Measurements from ENCODE around the gene PLAC8. TPM values are rescaled to one million over a fixed set of nuclear protein-coding genes. Genes with fewer than 3 reads are reported as not detected.

PLAC8 gene
- polyA plus RNA-seq, 3 donors, result 114 to 626 (median 170) TPM

DNA sequence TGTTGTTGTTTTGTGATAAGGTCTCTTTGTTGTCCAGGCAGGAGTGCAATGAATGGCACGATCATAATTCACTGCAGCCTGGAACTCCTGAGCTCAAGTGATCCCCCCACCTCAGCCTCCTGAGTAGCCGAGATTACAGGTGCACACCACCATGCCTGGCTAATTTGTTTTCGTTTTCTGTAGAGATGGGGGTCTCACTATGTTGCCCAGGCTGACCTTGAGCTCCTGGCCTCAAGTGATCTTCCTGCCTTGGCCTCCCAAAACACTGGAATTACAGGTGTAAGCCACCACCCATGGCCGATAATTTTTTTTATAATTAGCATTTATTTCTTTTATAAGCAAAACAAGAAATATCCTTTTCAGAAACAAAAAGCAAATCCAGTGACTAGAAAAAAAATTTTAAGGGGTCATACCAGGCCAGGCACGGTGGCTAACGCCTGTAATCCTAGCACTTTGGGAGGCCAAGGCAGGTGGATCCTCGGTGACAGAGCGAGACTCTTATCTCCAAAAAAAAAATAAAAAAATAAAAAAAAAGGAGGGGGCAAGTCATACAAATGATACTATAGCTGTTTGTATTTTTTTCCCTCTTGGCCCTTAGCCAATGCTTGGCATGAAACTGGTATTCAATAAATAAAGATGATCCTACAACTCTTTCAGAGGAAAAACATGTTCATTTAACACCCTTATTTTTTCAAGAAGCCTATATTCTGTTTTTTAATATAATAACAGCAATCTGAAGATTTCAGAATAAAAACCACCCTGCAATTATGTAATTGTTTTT lies 3.4 kb downstream of the PLAC8 start:
- H3K9me3 ChIP-seq (replicated peaks in 1 of 2; ENCODE audit: control insufficient read depth in 1 of 2, insufficient read depth in 1 of 2, low read length in 2 of 2), result no peaks in the 10 kb centered on the region
- Mint-ChIP-seq H3K27ac (peak overlapping the region; percentile 86 to 96 (median 94)), H3K36me3 (peaks cover 0 to 20% of the 10 kb centered on the region in 2 donors), H3K9me3 (no peaks in the 10 kb centered on the region), H3K4me3 (peak overlapping the region; percentile 92 to 95), H3K4me1 (peaks cover 60% of the 10 kb centered on the region), H3K27me3 (ENCODE audit: low read depth in 3 of 3) (no peaks in the 10 kb centered on the region)
- intact Hi-C loops (cut with micrococcal nuclease), result loop anchor here in 1 of 2 donors (5.0 kb wide), 1 partner anchor 86 kb away; no protein-coding TSS in a partner anchor
- H3K27ac ChIP-seq (ENCODE audit: low read depth in 1 of 2, low read length in 2 of 2), result peak overlapping the region; percentile 87 to 88
- no peaks in the 10 kb centered on the region for H4K20me1 ChIP-seq (ENCODE audit: insufficient read depth, low read length)
- no CpG with 5 or more reads among the region's 8 CpGs for WGBS (ENCODE audit: insufficient coverage)
- peak overlapping the region; percentile 86 for H3K4me2 ChIP-seq (replicated peaks; ENCODE audit: extremely low read depth, low read length, poor library complexity, severe bottlenecking)
- H3K4me1 ChIP-seq (ENCODE audit: control insufficient read depth in 1 of 2, insufficient read depth in 2 of 2, low read length in 2 of 2), result peaks cover 60 to 72% of the 10 kb centered on the region in 2 donors
- peak overlapping the region; percentile 85 to 95 (median 90) for H3K4me3 ChIP-seq (replicated peaks in 1 of 3; ENCODE audit: low read depth in 2 of 3, low read length in 3 of 3)
- H3K9ac ChIP-seq (ENCODE audit: insufficient read depth, low read length, poor library complexity, severe bottlenecking), result peak overlapping the region; percentile 87
- H3K27me3 ChIP-seq (ENCODE audit: control insufficient read depth in 2 of 2, insufficient read depth in 2 of 2, low read length in 2 of 2), result no peaks in the 10 kb centered on the region
- H3K79me2 ChIP-seq (ENCODE audit: insufficient read depth, low read length), result peaks cover 99% of the 10 kb centered on the region
- peaks cover 5 to 6% of the 10 kb centered on the region in 2 donors for H3K36me3 ChIP-seq (replicated peaks in 1 of 2; ENCODE audit: control insufficient read depth in 1 of 2, insufficient read depth in 2 of 2, low read length in 2 of 2)
- TF ChIP-seq, protein P1, sequence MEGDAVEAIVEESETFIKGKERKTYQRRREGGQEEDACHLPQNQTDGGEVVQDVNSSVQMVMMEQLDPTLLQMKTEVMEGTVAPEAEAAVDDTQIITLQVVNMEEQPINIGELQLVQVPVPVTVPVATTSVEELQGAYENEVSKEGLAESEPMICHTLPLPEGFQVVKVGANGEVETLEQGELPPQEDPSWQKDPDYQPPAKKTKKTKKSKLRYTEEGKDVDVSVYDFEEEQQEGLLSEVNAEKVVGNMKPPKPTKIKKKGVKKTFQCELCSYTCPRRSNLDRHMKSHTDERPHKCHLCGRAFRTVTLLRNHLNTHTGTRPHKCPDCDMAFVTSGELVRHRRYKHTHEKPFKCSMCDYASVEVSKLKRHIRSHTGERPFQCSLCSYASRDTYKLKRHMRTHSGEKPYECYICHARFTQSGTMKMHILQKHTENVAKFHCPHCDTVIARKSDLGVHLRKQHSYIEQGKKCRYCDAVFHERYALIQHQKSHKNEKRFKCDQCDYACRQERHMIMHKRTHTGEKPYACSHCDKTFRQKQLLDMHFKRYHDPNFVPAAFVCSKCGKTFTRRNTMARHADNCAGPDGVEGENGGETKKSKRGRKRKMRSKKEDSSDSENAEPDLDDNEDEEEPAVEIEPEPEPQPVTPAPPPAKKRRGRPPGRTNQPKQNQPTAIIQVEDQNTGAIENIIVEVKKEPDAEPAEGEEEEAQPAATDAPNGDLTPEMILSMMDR (IDR thresholded peaks at IDR 0.05), result no peak
- H2AFZ ChIP-seq (ENCODE audit: insufficient read depth, low read depth, low read length, poor library complexity, severe bottlenecking), result peak overlapping the region; percentile 93
- DNase-seq, result no peak

- H3K9ac ChIP-seq (ENCODE audit: insufficient read depth, low read length, poor library complexity, severe bottlenecking), result peak overlapping the region; percentile 87
- H3K4me3 ChIP-seq (replicated peaks in 1 of 3; ENCODE audit: low read depth in 2 of 3, low read length in 3 of 3), result peak overlapping the region; percentile 85 to 95 (median 90)
- Mint-ChIP-seq H3K4me3 (peak overlapping the region; percentile 92 to 95), H3K27me3 (ENCODE audit: low read depth in 3 of 3) (no peaks in the 10 kb centered on the region), H3K36me3 (peaks cover 3 to 26% of the 10 kb centered on the region in 2 donors), H3K9me3 (no peaks in the 10 kb centered on the region), H3K27ac (peak overlapping the region; percentile 86 to 96 (median 94)), H3K4me1 (peaks cover 53% of the 10 kb centered on the region)
- H3K9me3 ChIP-seq (replicated peaks in 1 of 2; ENCODE audit: control insufficient read depth in 1 of 2, insufficient read depth in 1 of 2, low read length in 2 of 2), result no peaks in the 10 kb centered on the region
- peak; percentile 75 to 88 (median 84) for DNase-seq
- H3K27ac ChIP-seq (ENCODE audit: low read depth in 1 of 2, low read length in 2 of 2), result peak overlapping the region; percentile 87 to 88
- H2AFZ ChIP-seq (ENCODE audit: insufficient read depth, low read depth, low read length, poor library complexity, severe bottlenecking), result peak overlapping the region; percentile 93
- peaks cover 52 to 64% of the 10 kb centered on the region in 2 donors for H3K4me1 ChIP-seq (ENCODE audit: control insufficient read depth in 1 of 2, insufficient read depth in 2 of 2, low read length in 2 of 2)
- no peaks in the 10 kb centered on the region for H3K27me3 ChIP-seq (ENCODE audit: control insufficient read depth in 2 of 2, insufficient read depth in 2 of 2, low read length in 2 of 2)
- H3K79me2 ChIP-seq (ENCODE audit: insufficient read depth, low read length), result peaks cover 99% of the 10 kb centered on the region
- H3K36me3 ChIP-seq (replicated peaks in 1 of 2; ENCODE audit: control insufficient read depth in 1 of 2, insufficient read depth in 2 of 2, low read length in 2 of 2), result peaks cover 8 to 9% of the 10 kb centered on the region in 2 donors
- intact Hi-C loops (cut with micrococcal nuclease), result loop anchor here in 1 of 2 donors (5.0 kb wide), 1 partner anchor 87 kb away; no protein-coding TSS in a partner anchor
- H4K20me1 ChIP-seq (ENCODE audit: insufficient read depth, low read length), result no peaks in the 10 kb centered on the region
- TF ChIP-seq, protein P1 (IDR thresholded peaks at IDR 0.05), result peak; percentile 78
- WGBS (ENCODE audit: insufficient coverage), result 0% methylated on average over 10 of the region's 18 CpGs
- peak overlapping the region; percentile 86 for H3K4me2 ChIP-seq (replicated peaks; ENCODE audit: extremely low read depth, low read length, poor library complexity, severe bottlenecking)
Observed at GRCh38 chr4:83110223-83110945, 4.1 kb downstream of the PLAC8 start.

All from CD14-positive monocyte (primary cell).